Liver (tissue), 3 donors: ENCODE measurements around the gene MAP2K3.

Source experiments
- RXRA ChIP-seq, 2 donors: IDR thresholded peaks; 2 replicates each; pipeline ENCODE4 v1.6.1; 2017 to 2018; ENCODE audit warnings: antibody characterized with exemption in 2 of 2, mild to moderate bottlenecking in 1 of 2
- SP1 ChIP-seq: IDR thresholded peaks from 2 replicates; pipeline ENCODE4 v1.6.1; 2018; ENCODE audit warnings: antibody characterized with exemption, mild to moderate bottlenecking
- TF ChIP-seq, protein P1 (sequence below): fragments of 150-350 bp; IDR thresholded peaks from 2 replicates; pipeline ENCODE4 v1.5.1; 2017; ENCODE audit warnings: improper control_type of control experiment, low read depth, low read length; ENCODE audit not compliant: missing input control
- TF ChIP-seq, protein P2 (sequence below): IDR thresholded peaks from 2 replicates; pipeline ENCODE4 v1.6.1; 2016; ENCODE audit warnings: antibody characterized with exemption
- donor health status: healthy.
- donor health status: healthy.

DNA sequence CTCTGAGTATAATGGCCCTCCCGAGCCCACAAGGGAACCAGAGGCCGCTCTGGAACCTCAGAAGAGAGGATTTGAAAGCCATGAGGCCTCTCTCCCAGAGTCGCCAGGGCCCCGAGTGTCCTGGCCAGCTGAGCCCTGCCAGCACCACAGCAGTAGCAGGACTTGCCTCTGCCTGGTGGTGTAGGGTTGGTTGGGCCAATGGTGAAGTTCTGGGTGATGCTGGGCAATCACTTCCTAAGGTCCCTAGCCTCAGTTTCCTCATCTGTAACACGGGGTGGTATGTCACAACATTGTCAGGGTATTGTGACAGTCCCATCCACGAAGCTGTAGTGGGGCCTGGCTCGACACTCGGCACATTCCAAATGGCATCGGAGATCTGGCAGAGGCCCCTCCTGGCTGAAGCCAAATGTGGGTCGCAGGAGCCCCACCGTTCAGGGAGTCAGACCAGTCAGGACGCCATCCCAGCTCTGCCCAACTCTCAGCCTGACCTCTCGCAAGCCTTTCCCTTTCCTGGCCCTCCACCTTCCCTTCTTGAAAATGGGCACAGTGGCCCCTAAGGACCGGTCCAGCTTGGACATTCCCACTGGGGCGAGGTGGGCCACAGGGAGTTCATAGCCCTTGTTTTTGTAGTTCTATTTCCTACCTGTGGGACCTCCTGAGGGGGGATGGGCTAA is 33.0 kb upstream of the MAP2K3 start:
- TF ChIP-seq, protein P1, sequence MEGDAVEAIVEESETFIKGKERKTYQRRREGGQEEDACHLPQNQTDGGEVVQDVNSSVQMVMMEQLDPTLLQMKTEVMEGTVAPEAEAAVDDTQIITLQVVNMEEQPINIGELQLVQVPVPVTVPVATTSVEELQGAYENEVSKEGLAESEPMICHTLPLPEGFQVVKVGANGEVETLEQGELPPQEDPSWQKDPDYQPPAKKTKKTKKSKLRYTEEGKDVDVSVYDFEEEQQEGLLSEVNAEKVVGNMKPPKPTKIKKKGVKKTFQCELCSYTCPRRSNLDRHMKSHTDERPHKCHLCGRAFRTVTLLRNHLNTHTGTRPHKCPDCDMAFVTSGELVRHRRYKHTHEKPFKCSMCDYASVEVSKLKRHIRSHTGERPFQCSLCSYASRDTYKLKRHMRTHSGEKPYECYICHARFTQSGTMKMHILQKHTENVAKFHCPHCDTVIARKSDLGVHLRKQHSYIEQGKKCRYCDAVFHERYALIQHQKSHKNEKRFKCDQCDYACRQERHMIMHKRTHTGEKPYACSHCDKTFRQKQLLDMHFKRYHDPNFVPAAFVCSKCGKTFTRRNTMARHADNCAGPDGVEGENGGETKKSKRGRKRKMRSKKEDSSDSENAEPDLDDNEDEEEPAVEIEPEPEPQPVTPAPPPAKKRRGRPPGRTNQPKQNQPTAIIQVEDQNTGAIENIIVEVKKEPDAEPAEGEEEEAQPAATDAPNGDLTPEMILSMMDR: no peak
- TF ChIP-seq, protein P2, sequence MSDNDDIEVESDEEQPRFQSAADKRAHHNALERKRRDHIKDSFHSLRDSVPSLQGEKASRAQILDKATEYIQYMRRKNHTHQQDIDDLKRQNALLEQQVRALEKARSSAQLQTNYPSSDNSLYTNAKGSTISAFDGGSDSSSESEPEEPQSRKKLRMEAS: no peak
- TF ChIP-seq SP1 (no peak), RXRA (IDR thresholded peaks at IDR 0.05) (no peak)
